ENCODE measurements around the gene EFCAB6.

EFCAB6 gene

DNA sequence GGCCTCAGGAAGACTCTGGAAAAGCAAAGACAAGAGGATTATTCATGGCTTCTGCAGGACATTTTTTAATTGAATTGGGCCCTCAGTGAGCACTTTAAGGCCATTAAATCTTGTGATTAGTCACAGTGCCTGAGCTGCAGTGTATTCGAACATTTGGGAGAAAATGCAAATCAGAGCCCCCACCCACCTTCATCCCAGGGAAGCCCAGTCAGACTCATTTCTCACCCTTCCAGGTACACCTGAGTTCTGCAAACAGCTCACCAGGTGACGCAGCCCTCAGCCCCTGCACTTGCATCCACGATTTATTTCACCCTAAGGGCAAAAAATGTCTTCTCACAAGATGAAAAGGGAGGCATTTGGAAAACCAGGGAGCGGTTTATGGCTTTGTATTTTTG is 271.6 kb downstream of the EFCAB6 start:
- TF ChIP-seq, protein P1, sequence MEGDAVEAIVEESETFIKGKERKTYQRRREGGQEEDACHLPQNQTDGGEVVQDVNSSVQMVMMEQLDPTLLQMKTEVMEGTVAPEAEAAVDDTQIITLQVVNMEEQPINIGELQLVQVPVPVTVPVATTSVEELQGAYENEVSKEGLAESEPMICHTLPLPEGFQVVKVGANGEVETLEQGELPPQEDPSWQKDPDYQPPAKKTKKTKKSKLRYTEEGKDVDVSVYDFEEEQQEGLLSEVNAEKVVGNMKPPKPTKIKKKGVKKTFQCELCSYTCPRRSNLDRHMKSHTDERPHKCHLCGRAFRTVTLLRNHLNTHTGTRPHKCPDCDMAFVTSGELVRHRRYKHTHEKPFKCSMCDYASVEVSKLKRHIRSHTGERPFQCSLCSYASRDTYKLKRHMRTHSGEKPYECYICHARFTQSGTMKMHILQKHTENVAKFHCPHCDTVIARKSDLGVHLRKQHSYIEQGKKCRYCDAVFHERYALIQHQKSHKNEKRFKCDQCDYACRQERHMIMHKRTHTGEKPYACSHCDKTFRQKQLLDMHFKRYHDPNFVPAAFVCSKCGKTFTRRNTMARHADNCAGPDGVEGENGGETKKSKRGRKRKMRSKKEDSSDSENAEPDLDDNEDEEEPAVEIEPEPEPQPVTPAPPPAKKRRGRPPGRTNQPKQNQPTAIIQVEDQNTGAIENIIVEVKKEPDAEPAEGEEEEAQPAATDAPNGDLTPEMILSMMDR (IDR thresholded peaks at IDR 0.05; ENCODE audit: extremely low read depth, missing control alignments): no peak
- no peak for DNase-seq (ENCODE audit: low spot score)

DNA sequence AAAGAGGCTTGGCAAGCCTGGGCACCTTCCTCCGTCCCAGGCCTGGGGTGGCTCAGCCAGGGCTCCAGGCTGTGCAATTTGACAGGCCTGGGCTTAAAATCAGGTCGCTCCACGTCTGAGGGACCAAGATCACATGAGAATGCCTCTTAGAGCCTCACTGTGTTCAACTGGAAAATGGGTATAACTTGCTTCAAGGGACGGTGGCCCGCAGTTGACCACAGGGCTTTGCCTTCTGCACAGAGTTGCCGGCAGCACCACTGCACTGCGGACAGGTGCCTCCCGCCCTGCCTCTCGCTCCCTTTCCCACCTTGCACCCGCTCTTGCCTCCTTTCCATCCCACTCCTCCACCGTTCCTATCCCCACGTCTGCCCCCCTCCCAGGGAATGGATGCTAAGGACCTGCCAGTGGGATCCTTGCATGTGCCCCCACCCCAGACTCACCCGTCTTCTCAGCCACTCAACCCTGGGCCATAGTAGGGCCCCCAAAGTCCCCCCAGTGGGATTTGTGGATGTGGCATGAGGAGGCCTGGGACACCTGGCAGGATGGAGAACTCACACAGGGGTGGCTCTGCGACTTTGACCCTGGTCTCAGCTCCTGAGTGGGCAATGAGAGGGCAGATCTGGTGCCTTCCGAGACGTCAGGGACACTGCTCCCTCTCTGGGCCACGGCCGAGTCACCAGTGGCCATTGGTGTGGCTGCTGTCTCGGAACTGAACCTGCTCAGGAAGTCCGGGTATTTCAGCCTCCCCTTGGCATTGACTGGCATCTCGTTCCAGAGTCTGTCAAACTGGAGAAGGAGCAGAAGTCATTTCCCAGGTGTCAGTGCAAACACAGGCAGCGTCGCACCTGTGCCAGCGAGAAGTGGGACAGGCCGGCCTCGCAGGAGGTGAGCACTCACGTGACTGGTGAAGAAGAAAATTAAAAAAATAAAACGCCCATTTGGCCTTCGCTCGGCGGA is 272.3 kb downstream of the EFCAB6 start:
- TF ChIP-seq, protein P1 (IDR thresholded peaks at IDR 0.05; ENCODE audit: extremely low read depth, missing control alignments): no peak
- DNase-seq (ENCODE audit: low spot score): no peak

- no peak for DNase-seq (ENCODE audit: low spot score)
- TF ChIP-seq, protein P1 (IDR thresholded peaks at IDR 0.05; ENCODE audit: extremely low read depth, missing control alignments): no peak
These were observed 275.0 kb downstream of the EFCAB6 start for GRCh38 chr22:43537019-43537585.

DNA sequence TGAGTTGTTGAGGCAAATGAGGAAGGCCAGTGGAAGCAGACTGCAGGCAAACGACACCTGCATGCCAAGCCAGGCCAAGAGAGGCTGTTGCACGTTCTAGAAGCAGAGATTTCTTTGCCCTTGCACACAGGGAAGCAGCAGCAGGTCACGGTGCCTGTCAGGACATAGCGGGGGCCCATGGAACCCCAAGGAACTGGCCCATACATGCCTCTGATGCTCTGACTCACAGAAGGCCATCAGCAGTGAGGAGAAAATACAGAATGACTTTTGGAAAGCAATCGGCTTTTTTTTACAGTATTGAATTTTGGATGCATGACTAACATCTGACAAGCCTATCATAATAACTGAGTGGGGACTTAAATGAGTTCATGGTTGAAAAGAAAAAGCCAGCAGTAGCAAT is 276.4 kb downstream of the EFCAB6 start:
- TF ChIP-seq, protein P1 (IDR thresholded peaks at IDR 0.05; ENCODE audit: extremely low read depth, missing control alignments): no peak
- DNase-seq (ENCODE audit: low spot score): no peak

GRCh38 chr22:43535336-43535735 is 276.8 kb downstream of the EFCAB6 start:
- DNase-seq (ENCODE audit: low spot score): no peak
- TF ChIP-seq, protein P1 (IDR thresholded peaks at IDR 0.05; ENCODE audit: extremely low read depth, missing control alignments): no peak

DNA sequence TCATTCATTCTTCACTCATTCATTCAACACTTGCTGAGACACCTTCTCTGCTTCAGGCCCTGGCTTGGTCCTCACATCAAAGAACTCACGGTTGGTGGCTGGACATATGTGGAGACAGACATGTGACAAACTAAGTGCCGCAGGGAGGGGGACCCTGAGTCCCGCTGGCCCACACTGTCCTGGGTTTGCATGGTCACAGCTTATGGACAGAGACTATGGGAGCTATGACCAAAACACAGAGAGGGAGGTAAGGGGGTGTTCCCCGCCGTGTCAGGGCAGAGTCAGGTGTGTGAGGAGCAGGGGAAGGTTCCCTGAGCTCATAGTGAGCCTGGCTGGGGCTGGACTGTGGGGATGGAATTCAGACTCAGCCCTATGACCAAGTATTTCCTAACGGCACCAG is 277.2 kb downstream of the EFCAB6 start:
- TF ChIP-seq, protein P1 (IDR thresholded peaks at IDR 0.05; ENCODE audit: extremely low read depth, missing control alignments): no peak
- no peak for DNase-seq (ENCODE audit: low spot score)

Measured in GM20000 (cell line).